SK-N-SH (cell line): Measurements from ENCODE around the gene PRIM2.
"Not testable (repeated sequence)": the region's sequence is repeated elsewhere in the genome, so short reads cannot be mapped to it uniquely, and the experiment has no call there.

Experiments used
- CTCF ChIP-seq: fragments of 200-600 bp; sonication (generic); IDR thresholded peaks from 2 replicates; pipeline ENCODE4 v1.6.1; 2017; ENCODE audit warnings: antibody characterized with exemption, mild to moderate bottlenecking, moderate library complexity
- EZH2phosphoT487 ChIP-seq: fragments of 200-600 bp; sonication (generic); IDR thresholded peaks from 2 replicates; pipeline ENCODE4 v1.6.1; 2017; ENCODE audit warnings: low read depth, mixed run types, mild to moderate bottlenecking, antibody characterized with exemption, moderate library complexity, borderline replicate concordance
- REST ChIP-seq: IDR thresholded peaks from 2 replicates; pipeline ENCODE4 v1.6.1; 2012; ENCODE audit warnings: mild to moderate bottlenecking, low read depth, low read length, moderate library complexity
- SIN3A ChIP-seq: IDR thresholded peaks from 2 replicates; pipeline ENCODE4 v1.6.1; 2012; ENCODE audit warnings: low read depth, mild to moderate bottlenecking, low read length, moderate library complexity, borderline replicate concordance

GRCh38 chr6:57443181-57443580 is 125.8 kb downstream of the PRIM2 start:
- TF ChIP-seq REST, CTCF, EZH2phosphoT487, SIN3A: not testable (repeated sequence)
